ENCODE data around the gene XK. TPM values are rescaled to one million over a fixed set of nuclear protein-coding genes. Genes with fewer than 3 reads are reported as not detected.

Gene XK
- total and polyA plus RNA-seq, 2 donors (not counting 3 experiments of a cell fraction or from before 2014, with no cell fraction given): 0.03 to 0.07 TPM

- no peaks in the 10 kb centered on the region for H3K9me1 ChIP-seq (replicated peaks; ENCODE audit: control insufficient read depth, extremely low read depth, insufficient read depth, low read length)
- no peak overlapping the region for H3K27ac ChIP-seq (ENCODE audit: insufficient read depth, low read depth, low read length)
- dilution Hi-C loops (cut with MboI; ENCODE audit: extremely low pct_ligation_motif_present, low sequenced_read_pairs) (no loop called here), intact Hi-C loops (cut with micrococcal nuclease) (no loop called here)
- H3K4me3 ChIP-seq (replicated peaks in 1 of 3; ENCODE audit: insufficient read depth in 1 of 3, low read depth in 1 of 3, low read length in 3 of 3): no peak overlapping the region
- H2AFZ ChIP-seq (ENCODE audit: low read depth, low read length): no peak overlapping the region
- FAIRE-seq (no peak), DNase-seq (ENCODE audit: low read depth, low spot score) (no peak)
- no TSS peak for BruUV-seq (replicated peaks)
- no peaks in the 10 kb centered on the region for H3K79me2 ChIP-seq (ENCODE audit: control insufficient read depth, insufficient read depth, low read length)
- no peaks in the 10 kb centered on the region for H3K36me3 ChIP-seq (ENCODE audit: control insufficient read depth in 2 of 2, extremely low read depth in 1 of 2, insufficient read depth in 2 of 2, low read length in 2 of 2)
- no peaks in the 10 kb centered on the region for H3K4me1 ChIP-seq (ENCODE audit: control insufficient read depth, extremely low read depth, insufficient read depth, low read length)
- H3K9me3 ChIP-seq (replicated peaks; ENCODE audit: control insufficient read depth, insufficient read depth, low read length): no peaks in the 10 kb centered on the region
- no peak overlapping the region for H3K9ac ChIP-seq (replicated peaks; ENCODE audit: extremely low read depth, insufficient read depth, low read length)
- TF ChIP-seq JUN (IDR thresholded peaks at IDR 0.05; ENCODE audit: borderline replicate concordance, insufficient read depth, insufficient read length, low read depth) (no peak), MYC (IDR thresholded peaks at IDR 0.05; ENCODE audit: low read depth, low read length) (no peak), CTCF (IDR thresholded peaks at IDR 0.05; ENCODE audit: extremely low read depth in 1 of 2, insufficient read depth in 1 of 2, low read depth in 1 of 2, low read length in 2 of 2) (no peak), EZH2 (IDR thresholded peaks at IDR 0.05; ENCODE audit: borderline replicate concordance, low read depth, low read length, severe bottlenecking) (no peak), GATA2 (IDR thresholded peaks at IDR 0.05; ENCODE audit: insufficient read depth, insufficient read length, low read depth, low read length) (no peak), POLR2AphosphoS5 (IDR thresholded peaks at IDR 0.05; ENCODE audit: insufficient read depth, low read depth, low read length) (no peak), FOS (IDR thresholded peaks at IDR 0.05; ENCODE audit: borderline replicate concordance, insufficient read depth, low read length) (no peak), POLR2A (IDR thresholded peaks at IDR 0.05; ENCODE audit: low read depth, low read length) (no peak)
- TF ChIP-seq, protein P1, sequence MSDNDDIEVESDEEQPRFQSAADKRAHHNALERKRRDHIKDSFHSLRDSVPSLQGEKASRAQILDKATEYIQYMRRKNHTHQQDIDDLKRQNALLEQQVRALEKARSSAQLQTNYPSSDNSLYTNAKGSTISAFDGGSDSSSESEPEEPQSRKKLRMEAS (IDR thresholded peaks at IDR 0.05; ENCODE audit: insufficient read depth, insufficient read length): no peak
- no peaks in the 10 kb centered on the region for H3K27me3 ChIP-seq (ENCODE audit: control insufficient read depth in 2 of 2, insufficient read depth in 2 of 2, low read length in 2 of 2)
- ChIA-PET CTCF (no interaction called here), POLR2A (no interaction called here)
- H3K4me2 ChIP-seq (ENCODE audit: insufficient read depth, low read length): no peak overlapping the region
- no peaks in the 10 kb centered on the region for H4K20me1 ChIP-seq (replicated peaks; ENCODE audit: control insufficient read depth, extremely low read depth, insufficient read depth, low read length)
Observed at GRCh38 chrX:37679888-37680287, 5.7 kb upstream of the XK start.
